ENCODE measurements around the gene ZNF521.

The ZNF521 gene

DNA sequence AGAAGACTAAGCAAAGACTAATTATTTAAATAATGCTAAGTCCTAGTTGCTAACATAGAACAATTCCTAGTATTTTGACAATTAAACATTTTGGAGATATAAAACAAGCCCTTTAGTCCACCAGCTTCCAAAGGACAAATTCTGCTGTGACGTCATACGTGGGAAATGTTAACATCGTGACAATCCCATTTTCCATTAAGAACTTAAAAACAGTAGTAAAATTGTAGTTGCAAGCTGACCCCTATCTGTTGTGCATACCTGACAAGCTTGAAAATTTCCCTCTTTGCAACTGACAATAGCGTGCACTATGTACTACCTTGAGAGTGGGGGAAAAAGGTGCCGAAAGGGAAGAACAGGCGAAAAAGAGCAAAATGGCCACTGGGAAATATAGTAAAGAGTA is 279.8 kb downstream of the ZNF521 start:
- Mint-ChIP-seq H3K4me1 (peaks cover 29% of the 10 kb centered on the region), H3K9me3 (no peaks in the 10 kb centered on the region)
- TF ChIP-seq, protein P1, sequence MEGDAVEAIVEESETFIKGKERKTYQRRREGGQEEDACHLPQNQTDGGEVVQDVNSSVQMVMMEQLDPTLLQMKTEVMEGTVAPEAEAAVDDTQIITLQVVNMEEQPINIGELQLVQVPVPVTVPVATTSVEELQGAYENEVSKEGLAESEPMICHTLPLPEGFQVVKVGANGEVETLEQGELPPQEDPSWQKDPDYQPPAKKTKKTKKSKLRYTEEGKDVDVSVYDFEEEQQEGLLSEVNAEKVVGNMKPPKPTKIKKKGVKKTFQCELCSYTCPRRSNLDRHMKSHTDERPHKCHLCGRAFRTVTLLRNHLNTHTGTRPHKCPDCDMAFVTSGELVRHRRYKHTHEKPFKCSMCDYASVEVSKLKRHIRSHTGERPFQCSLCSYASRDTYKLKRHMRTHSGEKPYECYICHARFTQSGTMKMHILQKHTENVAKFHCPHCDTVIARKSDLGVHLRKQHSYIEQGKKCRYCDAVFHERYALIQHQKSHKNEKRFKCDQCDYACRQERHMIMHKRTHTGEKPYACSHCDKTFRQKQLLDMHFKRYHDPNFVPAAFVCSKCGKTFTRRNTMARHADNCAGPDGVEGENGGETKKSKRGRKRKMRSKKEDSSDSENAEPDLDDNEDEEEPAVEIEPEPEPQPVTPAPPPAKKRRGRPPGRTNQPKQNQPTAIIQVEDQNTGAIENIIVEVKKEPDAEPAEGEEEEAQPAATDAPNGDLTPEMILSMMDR (IDR thresholded peaks at IDR 0.05; ENCODE audit: unreplicated experiment in 3 of 3): no peak

DNA sequence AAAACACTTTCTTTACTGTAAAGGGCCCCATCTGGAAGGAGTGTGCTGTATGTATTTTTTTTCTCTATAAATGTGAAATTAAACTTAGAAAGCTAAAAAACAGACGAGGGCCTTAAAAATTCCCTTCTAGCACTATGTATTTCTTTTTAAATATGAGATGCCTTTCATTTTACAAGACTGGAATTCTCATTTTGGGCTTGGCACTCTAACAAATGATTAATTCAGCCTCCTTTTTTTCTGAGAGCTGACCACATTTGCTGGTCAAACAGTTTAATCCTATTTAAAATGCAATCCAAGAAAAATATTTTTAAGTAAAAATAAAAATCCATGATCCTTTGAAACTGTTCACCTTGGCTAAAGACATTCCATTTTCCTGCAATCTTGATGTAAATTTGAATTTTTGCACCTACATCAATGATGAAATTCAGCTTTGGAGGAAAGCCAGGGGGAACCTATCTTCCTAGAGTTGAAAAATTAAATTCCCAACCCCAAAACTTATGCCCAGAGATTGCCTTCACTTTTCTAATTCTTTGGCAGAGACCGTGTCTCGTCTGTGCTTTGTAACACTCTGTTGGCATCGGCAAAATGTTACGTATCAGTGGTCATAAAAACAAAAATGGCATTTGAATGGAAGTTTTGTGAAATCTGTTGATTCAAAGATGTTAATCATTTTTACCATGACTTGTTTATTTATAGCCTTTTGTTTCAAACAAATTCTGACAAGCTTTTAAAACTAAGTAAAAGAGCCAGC is 284.5 kb downstream of the ZNF521 start:
- Mint-ChIP-seq H3K27ac (no peak overlapping the region), H3K4me3 (no peak overlapping the region)
- TF ChIP-seq, protein P1 (IDR thresholded peaks at IDR 0.05; ENCODE audit: unreplicated experiment in 3 of 3): no peak

More for the DNA sequence above, 279.8 kb downstream of the ZNF521 start:
- Mint-ChIP-seq H3K27ac (no peak overlapping the region), H3K27me3 (ENCODE audit: low read depth) (no peaks in the 10 kb centered on the region), H3K4me3 (no peak overlapping the region), H3K36me3 (ENCODE audit: low read depth) (peaks cover 18% of the 10 kb centered on the region)

DNA sequence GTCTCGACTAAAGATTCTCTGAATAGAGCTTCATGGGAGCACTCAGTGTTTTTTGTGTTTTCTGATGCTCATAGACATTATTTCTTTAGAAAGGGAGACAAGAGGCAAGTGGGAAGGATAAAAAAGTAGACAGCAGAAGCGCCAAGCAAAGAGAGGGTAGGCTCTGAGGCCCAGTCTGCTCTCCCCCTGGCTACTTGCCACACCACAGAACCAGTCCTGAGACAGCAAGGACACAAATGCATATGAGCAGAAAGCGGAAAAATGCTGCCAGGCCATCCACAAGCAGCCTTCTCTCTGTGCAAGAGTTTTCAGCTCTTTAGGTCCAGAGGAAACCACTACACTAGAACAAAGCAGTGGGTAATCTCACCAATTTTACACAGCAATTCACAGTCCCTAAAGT is 285.4 kb downstream of the ZNF521 start:
- TF ChIP-seq, protein P1 (IDR thresholded peaks at IDR 0.05; ENCODE audit: unreplicated experiment in 3 of 3): no peak
- H3K36me3 Mint-ChIP-seq (ENCODE audit: low read depth): peaks cover 27% of the 10 kb centered on the region
- no peak overlapping the region for H3K4me3 Mint-ChIP-seq
- H3K4me1 Mint-ChIP-seq: peaks cover 9% of the 10 kb centered on the region
- no peaks in the 10 kb centered on the region for H3K9me3 Mint-ChIP-seq
- H3K27me3 Mint-ChIP-seq (ENCODE audit: low read depth): no peaks in the 10 kb centered on the region
- H3K27ac Mint-ChIP-seq: peak overlapping the region in 1 of 3 experiments; percentile 1

More for the DNA sequence above, 284.5 kb downstream of the ZNF521 start:
- Mint-ChIP-seq H3K4me1 (peaks cover 5% of the 10 kb centered on the region), H3K27me3 (ENCODE audit: low read depth) (no peaks in the 10 kb centered on the region), H3K9me3 (no peaks in the 10 kb centered on the region), H3K36me3 (ENCODE audit: low read depth) (peaks cover 31% of the 10 kb centered on the region)

DNA sequence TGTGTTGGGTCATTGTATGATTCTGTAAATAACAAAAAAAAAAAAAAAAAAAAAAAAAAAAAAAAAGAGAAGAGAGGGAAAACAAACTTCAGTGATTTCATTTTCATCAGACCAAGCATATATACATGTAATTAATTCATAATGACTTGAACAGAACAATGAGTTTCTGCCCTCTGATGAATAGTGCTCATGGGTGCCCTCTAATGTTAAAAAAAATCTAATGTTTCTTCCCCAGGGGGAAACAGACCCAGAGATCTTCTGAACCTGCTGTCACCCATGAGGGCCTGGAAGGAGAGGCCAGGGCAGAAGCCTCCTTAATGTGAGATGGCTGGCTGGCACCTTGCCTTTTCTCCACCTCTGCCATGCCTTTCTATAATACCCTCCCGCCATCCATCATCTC is 289.2 kb downstream of the ZNF521 start:
- Mint-ChIP-seq H3K27me3 (ENCODE audit: low read depth) (no peaks in the 10 kb centered on the region), H3K4me3 (no peak overlapping the region), H3K27ac (no peak overlapping the region), H3K9me3 (no peaks in the 10 kb centered on the region), H3K4me1 (peaks cover 11% of the 10 kb centered on the region), H3K36me3 (ENCODE audit: low read depth) (peaks cover 35% of the 10 kb centered on the region)
- TF ChIP-seq, protein P1 (IDR thresholded peaks at IDR 0.05; ENCODE audit: unreplicated experiment in 3 of 3): no peak

DNA sequence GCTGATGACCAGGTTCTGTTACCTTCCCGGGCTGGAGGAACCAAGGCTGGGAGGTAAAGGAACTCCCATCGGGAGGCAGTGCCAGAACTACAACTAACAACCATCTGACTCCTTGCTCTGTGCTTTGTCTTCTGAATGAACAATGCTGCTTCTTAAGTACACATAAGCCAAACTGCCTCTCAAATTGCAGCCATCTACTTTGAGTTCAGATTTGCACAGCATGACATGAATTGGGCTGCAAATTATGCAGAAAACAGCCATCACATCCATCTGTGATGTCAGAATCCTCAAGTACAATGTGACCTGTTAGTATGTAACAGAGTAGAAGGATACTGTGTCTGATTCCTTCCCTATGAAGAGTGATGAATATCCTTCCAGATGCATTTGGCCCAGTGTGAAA is 290.6 kb downstream of the ZNF521 start:
- H3K9me3 Mint-ChIP-seq: no peaks in the 10 kb centered on the region
- no peaks in the 10 kb centered on the region for H3K27me3 Mint-ChIP-seq (ENCODE audit: low read depth)
- no peak overlapping the region for H3K27ac Mint-ChIP-seq

More for the DNA sequence above, 290.6 kb downstream of the ZNF521 start:
- H3K36me3 Mint-ChIP-seq (ENCODE audit: low read depth): peaks cover 38% of the 10 kb centered on the region
- H3K4me1 Mint-ChIP-seq: peaks cover 6% of the 10 kb centered on the region
- no peak overlapping the region for H3K4me3 Mint-ChIP-seq
- TF ChIP-seq, protein P1 (IDR thresholded peaks at IDR 0.05; ENCODE audit: unreplicated experiment in 3 of 3): no peak

All from nephron (organoid).